Tibial artery (tissue), 4 donors: ENCODE data around the gene CBL.

Experiments
- DNase-seq, 2 donors: peaks; one replicate each; pipeline ENCODE4 v3.0.0-alpha.2; 2019
- H3K27ac ChIP-seq, 2 donors: fragments of 200-600 bp; sonication (generic) in 1 of 2; 1 replicate in 1 of 2; 2 replicates in 1 of 2; pipeline ENCODE4 v1.5.1; 2018 to 2019; ENCODE audit warnings: mild to moderate bottlenecking in 1 of 2
- H3K27me3 ChIP-seq, 2 donors: fragments of 200-600 bp; sonication (generic) in 1 of 2; one replicate each; pipeline versions ENCODE4 v1.5.1 to v1.6.0; 2016 to 2019
- H3K36me3 ChIP-seq, 3 donors: fragments of 200-600 bp; sonication (generic) in 2 of 3; one replicate each; pipeline ENCODE4 v1.5.1; 2016 to 2019; ENCODE audit warnings: mild to moderate bottlenecking in 2 of 3
- H3K4me1 ChIP-seq, 4 donors: fragments of 200-600 bp; sonication (generic) in 2 of 4; 1 replicate in 3 of 4; 2 replicates in 1 of 4; pipeline ENCODE4 v1.5.1; 2016 to 2019
- H3K4me3 ChIP-seq, 2 donors: fragments of 200-600 bp; sonication (generic) in 1 of 2; 1 replicate in 1 of 2; 2 replicates in 1 of 2; pipeline ENCODE4 v1.5.1; 2018 to 2019; ENCODE audit warnings: mild to moderate bottlenecking in 2 of 2
- H3K9me3 ChIP-seq, 3 donors: fragments of 200-600 bp; sonication (generic) in 1 of 3; one replicate each; pipeline ENCODE4 v1.5.1; 2016 to 2019
- intact Hi-C: fragments of 100-400 bp; cut with DNase I; formaldehyde crosslinking; loops from one replicate; pipeline ENCODE4 v1.15.0; 2023; ENCODE audit warnings: low total_unique reads
- TF ChIP-seq, protein P1 (sequence below), 2 experiments: fragments of 200-600 bp in 1 of 2; fragments of 450-650 bp in 1 of 2; IDR thresholded peaks; one replicate each; pipeline ENCODE4 v1.5.1; 2017 to 2019; ENCODE audit warnings: antibody characterized with exemption in 2 of 2, mild to moderate bottlenecking in 1 of 2, moderate library complexity in 1 of 2

CBL gene

DNA sequence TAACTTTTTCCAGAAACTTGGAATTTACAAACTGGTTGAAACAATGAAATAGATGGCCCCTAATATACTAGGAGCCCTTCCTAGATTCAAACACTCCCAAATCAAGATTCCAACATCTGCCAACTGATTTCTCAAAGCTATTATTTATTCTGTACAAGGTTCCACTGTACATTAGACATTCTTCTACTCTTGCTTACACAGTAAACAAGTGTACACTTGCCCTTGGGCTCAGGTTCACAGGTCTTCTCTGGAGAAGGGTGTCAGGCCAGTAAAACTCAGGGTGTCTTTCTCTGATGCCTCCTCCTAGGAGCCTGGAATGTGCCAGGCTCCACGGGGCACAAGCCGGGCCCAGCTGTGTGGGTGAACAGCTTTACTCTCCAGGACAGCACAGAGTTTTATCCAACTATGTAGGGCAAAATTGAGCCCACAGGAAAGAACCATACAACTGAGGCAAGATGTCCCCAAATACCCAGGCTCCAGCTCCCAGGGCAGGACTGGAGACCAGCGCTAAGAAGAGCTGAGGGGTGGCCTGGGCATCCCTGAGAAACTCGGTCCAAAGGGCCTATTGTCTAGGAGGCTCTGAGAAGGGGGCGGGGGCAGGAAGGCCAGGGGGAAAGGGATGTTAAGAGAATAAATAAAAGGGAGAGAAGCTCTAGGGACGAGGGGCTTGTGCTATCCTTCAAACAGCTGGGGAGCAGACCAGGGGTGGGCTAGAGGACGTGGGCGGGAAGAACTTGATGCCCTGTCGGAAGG, 149.1 kb downstream of the CBL start:
- no peak for DNase-seq
- peaks cover 0 to 13% (median 8%) of the 10 kb centered on the region in 4 donors for H3K4me1 ChIP-seq
- intact Hi-C loops: no loop called here
- H3K4me3 ChIP-seq: no peak overlapping the region
- no peaks in the 10 kb centered on the region for H3K27me3 ChIP-seq
- TF ChIP-seq, protein P1, sequence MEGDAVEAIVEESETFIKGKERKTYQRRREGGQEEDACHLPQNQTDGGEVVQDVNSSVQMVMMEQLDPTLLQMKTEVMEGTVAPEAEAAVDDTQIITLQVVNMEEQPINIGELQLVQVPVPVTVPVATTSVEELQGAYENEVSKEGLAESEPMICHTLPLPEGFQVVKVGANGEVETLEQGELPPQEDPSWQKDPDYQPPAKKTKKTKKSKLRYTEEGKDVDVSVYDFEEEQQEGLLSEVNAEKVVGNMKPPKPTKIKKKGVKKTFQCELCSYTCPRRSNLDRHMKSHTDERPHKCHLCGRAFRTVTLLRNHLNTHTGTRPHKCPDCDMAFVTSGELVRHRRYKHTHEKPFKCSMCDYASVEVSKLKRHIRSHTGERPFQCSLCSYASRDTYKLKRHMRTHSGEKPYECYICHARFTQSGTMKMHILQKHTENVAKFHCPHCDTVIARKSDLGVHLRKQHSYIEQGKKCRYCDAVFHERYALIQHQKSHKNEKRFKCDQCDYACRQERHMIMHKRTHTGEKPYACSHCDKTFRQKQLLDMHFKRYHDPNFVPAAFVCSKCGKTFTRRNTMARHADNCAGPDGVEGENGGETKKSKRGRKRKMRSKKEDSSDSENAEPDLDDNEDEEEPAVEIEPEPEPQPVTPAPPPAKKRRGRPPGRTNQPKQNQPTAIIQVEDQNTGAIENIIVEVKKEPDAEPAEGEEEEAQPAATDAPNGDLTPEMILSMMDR (IDR thresholded peaks at IDR 0.05): no peak
- H3K36me3 ChIP-seq: peaks cover 0 to 23% (median 6%) of the 10 kb centered on the region in 3 donors
- no peak overlapping the region for H3K27ac ChIP-seq
- no peaks in the 10 kb centered on the region for H3K9me3 ChIP-seq

GRCh38 chr11:119356349-119357031, 150.4 kb downstream of the CBL start:
- intact Hi-C loops: loop anchor here (2.0 kb wide), 1 partner anchor 18 kb away; no protein-coding TSS in a partner anchor
- TF ChIP-seq, protein P1 (IDR thresholded peaks at IDR 0.05): peak; percentile 85 to 95

GRCh38 chr11:119357074-119357473, 150.9 kb downstream of the CBL start:
- peaks cover 3 to 30% (median 24%) of the 10 kb centered on the region in 4 donors for H3K4me1 ChIP-seq

More at GRCh38 chr11:119356349-119357031, 150.4 kb downstream of the CBL start:
- Histone ChIP-seq H3K27me3 (no peaks in the 10 kb centered on the region), H3K4me3 (peak overlapping the region; percentile 42 to 55), H3K9me3 (no peaks in the 10 kb centered on the region), H3K36me3 (peaks cover 0 to 23% (median 6%) of the 10 kb centered on the region in 3 donors), H3K4me1 (peaks cover 0 to 24% (median 18%) of the 10 kb centered on the region in 4 donors), H3K27ac (peak overlapping the region; percentile 54 to 63)
- peak; percentile 80 to 90 for DNase-seq

More at GRCh38 chr11:119357074-119357473, 150.9 kb downstream of the CBL start:
- Histone ChIP-seq H3K36me3 (peaks cover 0 to 23% (median 6%) of the 10 kb centered on the region in 3 donors), H3K27me3 (no peaks in the 10 kb centered on the region), H3K9me3 (no peaks in the 10 kb centered on the region), H3K4me3 (peak overlapping the region; percentile 42 to 55), H3K27ac (peak overlapping the region; percentile 54 to 63)
- TF ChIP-seq, protein P1 (IDR thresholded peaks at IDR 0.05): no peak
- intact Hi-C loops: loop anchor here (2.0 kb wide), 1 partner anchor 18 kb away; no protein-coding TSS in a partner anchor
- DNase-seq: no peak
